NCI-H1436 treated with DMSO at 0.1 percent for 48 hours (cell line): ENCODE data around the gene FXYD7.
"Not testable (repeated sequence)": the region's sequence is repeated elsewhere in the genome, so short reads cannot be mapped to it uniquely, and the experiment has no call there.

Experiments
- DNase-seq: peaks from one replicate; lab custom pipeline; 2025; lab: John Stamatoyannopoulos, UW

The FXYD7 gene

DNA sequence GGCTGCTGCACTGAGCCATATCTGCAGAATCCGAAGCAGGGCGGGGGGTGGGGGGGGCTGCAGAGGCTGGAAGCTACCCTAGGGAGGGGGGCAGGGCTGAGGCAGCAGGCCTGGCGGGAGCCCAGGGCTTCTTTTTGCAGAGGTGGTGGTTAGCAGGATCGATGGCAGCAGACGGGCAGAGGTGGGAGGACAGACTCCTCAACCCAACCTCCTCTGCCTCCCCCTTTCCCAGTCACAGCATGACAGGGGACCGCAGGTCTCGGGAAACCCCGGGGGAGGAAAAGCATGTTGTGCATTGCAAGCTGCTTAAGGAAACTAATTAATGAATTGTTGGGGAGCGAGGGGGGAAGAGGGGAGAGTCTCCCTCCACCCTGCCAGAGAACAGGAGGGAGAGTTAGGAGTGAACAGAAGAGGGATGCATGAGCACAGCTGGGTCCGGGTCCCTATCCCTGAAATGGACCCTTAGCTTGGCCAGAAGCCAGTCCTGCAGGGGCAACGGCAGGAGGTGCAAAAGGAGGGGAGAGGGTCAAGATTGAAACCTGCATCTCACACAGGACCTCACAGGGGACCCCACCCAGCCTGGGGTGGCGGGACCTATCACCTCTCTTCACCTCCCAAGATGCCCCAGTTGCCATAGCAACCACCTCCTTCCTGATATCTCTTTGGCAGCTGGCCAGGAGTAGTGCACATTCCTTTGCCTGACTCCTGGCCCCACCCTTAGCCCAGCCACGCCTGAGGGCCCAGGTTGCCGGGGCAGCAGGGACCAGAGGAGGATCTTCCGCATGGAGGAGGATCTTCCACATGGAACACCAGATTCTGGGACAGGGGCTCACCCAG, 1.8 kb downstream of the FXYD7 start:
- DNase-seq, result no peak

DNA sequence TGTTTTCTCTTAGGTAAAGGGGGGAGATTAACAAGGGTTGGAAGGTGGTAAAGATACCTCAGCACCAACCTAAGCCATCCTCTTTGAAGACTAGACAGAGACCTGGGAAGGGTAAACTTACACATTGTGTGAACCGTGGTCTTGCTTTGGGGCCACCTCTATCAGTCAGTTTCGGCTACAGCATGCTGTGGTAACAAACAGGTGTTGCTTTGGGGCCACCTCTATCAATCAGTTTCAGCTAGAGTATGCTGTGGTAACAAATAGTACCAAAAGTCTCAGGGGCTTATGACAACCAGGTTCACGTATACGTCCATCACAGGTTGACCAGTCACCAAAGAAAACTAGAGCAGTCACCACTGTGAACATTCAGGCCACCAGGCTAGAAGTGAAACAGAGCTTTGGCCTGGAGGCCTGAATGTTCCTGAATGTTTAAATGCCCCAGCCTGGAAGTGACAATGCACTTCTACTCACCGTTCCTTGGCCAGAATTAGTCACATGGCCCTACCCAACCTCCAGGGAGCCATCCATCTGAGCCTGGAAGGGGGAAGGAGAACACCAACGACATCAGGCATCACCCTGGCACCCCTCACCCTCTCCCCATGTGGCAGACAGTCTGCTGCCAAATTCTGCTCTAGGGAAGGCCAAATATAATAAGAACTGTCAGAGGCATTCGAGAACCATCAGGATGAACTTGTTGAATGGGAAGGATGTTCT, 3.8 kb downstream of the FXYD7 start:
- DNase-seq, result no peak

DNA sequence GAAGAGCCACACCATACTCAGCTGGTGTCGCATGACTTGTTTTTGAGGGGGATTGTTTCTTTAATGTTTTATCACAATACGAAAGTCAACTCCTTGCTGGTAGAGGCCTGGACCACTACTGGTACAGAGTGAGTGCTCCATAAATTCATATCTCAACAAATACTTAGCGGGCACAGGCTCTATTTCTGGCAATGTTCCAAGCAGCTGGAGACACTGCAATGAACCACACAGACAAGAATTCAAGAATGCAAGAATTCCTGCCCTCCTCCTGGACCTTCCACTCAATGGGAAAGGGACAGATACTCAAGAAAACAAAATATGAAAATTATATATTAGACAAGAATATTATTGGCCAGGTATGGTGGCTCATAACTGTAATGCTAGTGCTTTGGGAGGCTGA, 6.4 kb downstream of the FXYD7 start:
- DNase-seq, result no peak

DNA sequence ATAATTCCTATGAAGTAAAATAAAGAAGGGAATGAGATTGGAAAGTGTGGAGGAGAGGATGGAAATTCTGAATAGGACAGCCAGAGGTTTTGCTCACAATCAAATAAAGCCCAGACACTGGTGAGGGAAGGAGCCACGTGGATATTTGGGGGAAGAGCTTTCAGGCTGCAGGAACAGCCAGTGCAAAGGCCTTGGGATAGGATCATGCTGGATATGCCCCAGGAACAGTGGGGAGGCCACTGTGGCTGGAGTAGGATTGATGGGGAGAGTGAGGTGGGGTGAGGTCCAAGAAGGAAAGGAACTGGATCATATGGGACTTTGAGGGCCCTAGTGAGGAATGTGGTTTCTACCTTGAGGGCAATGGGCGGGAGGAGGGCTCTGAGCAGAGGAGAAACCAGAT, 7.4 kb downstream of the FXYD7 start:
- no peak for DNase-seq

DNA sequence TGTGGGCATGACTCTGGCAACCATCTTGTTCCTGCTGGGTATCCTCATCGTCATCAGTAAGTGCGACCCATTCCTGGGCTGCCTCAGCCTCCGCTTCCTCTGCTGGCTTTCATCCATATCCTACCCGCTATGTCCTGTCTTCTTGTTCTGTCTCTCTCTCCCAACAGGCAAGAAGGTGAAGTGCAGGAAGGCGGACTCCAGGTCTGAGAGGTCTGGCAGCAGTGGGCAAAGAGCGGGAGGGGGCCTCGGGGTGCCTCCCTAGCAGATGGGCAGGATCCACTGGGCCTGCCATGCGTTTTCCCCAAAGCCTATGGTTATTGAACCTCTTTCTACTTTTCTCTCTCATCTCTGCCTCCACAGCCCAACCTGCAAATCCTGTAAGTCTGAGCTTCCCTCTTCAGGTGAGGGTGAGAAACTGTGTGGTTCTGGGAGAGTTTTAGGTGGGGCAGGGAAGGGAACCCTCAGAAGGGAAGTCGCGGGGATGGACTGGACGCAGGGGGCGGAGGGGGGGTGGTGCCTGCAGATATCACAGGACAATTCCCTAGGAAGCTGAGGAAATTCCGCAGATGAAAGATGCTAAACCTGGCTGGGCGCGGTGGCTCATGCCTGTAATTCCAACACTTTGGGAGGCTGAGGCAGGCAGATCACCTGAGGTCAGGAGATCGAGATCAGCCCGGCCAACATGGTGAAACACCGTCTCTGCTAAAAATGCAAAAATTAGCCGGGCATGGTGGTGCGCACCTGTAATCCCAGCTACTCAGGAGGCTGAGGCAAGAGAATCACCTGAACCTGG, 8.4 kb downstream of the FXYD7 start:
- DNase-seq, result no peak

DNA sequence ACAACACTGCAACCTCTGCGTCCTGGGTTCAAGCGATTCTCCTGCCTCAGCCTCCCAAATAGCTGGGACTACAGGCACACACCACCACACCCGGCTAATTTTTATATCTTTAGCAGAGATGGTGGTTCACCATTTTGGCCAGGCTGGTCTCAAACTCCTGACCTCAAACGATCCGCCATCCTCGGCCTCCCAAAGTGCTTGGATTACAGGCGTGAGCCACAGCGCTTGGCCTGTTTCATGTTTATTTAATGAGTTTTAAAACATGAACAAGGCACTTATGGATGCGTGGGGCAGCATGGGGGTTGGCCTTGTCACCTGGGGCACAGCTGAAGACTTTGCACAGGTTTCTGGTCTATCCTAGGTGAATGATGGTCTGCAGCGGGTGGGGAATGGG, 10.1 kb downstream of the FXYD7 start:
- DNase-seq, result not testable (repeated sequence)

DNA sequence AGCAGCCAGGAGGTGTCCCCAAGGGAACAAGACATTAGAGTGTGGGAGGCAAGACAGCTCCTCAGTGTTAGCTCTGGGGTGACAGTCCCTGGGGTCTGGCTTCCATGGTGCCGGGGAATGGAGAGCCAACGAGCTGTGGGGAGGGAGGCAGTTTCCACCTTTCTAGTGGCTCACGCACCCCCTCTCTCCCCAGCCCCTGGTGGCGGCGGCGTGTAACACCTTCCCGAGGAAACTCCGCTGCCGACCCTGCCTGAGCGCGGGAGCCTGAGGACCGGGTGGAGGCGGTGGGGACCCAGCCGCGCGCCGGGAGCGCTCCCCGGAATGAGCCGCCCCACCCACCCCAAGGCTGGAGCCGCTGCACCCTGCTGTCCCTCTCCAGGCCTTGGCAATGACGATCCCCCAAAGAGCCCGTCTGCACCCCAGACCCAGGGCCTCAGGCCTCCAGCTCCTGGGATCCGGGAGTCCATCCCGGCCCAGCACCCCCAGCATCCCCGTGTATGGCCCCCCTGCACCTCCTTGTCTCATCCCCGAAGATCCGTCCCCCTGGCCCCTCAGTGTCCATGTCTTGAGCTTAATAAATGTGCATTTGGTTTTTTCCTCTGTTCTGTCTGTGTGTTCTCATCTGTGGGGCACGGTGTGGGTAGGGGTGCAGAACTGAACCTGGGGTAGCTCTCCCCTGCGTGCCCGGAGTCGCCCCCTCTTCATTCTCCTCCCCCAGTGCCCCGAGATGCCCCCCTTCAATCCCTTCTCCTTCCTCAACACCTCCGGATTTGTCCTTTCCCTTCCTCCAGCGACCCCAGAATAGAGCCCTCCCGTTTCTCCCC, 10.9 kb downstream of the FXYD7 start:
- DNase-seq, result no peak

DNA sequence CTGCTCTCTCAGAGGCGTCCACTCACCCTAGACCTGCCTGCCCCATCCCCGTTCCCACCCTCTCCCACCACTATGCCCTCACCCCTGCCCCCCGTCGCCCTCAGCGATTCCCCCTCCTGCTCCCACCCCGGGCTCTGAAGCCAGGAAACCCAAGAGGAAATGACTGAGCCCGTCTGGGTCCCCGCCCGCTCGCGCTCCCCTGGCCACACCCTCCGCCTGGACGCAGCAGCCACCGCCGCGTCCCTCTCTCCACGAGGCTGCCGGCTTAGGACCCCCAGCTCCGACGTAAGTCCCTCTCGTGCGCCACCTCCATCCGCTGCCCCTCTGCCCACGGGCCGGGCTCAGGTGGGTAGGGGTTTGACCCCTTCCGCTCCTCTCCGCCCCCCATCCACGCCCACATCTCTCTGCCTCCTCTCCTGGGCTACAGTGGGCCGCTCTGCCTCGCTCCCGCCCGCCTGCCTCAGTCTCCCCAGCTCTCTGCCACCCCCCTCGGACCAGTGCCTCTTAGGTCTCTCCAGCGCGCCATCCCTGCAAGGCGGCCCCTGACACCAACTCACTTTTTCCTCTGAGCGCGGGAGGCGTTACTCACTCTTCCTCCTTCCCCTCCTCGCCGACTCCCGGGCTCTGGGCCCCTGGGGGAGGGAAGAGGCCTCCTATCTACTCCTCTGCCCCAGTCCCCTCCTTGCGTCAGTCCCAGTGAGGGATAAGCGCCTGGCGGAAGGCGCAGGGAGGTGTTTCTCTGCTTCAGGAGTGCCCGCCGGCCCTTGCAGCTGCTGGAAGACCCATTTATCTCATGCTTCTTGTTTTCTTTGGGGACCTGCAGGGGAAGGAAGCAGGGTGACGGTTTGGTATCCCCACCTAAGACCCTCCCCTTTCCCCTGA, 11.7 kb downstream of the FXYD7 start, which contains the start of gene FXYD5:
FXYD5 (plus strand) TSS at position 211 of the 882 bp plus-strand sequence. CDS start 816 bp downstream, outside the sequence.
- DNase-seq, result no peak

DNA sequence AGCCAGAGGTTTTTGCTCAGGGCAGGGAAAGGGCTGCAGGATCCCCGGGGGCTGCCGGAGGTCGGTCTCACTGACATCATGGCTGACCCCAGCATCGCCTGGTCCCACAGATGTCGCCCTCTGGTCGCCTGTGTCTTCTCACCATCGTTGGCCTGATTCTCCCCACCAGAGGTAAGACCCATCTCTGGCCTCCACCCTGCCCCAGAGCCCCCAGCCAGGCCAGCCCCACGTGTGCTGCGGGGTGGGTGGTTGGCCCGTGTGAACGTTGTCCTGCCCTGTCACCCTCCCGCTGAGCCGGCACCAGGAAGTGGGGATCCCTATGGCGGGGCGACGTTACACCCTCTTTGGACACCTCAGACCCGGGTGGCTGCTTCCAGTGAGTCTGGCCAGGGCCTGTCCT, 12.4 kb downstream of the FXYD7 start:
- DNase-seq, result no peak

DNA sequence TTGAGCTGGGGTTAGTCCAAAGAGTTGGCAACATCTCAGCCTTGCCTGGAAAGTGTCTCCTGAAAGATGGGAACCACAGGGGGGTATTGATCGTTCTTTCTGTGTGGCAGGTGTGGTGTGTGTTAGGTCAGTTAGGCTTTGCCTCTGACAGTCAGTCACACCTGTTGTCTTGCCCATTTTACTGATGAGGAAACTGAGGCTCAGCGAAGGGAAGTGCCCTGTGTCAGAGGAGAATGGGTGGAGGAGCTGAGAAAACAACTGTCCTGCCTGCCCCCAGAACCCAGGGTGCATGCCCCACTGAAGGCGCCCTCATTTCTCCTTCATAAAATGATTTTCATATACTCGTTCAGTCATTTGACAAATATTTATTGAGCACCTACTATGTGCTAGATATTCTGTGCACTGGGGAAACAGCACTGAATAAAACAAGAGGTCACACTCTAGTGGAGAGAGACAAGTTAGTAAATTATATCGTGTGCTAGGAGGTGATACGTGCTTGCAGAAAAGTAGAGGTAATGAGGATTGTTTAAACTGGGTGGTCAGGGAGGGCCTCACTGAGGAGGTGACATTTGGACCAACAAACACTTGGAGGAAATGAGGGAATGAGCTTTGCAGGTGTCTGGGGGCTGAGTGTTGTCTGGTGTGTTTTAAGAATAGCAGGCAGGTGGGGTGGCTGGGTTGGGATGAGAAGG, 13.1 kb downstream of the FXYD7 start:
- DNase-seq, result no peak

DNA sequence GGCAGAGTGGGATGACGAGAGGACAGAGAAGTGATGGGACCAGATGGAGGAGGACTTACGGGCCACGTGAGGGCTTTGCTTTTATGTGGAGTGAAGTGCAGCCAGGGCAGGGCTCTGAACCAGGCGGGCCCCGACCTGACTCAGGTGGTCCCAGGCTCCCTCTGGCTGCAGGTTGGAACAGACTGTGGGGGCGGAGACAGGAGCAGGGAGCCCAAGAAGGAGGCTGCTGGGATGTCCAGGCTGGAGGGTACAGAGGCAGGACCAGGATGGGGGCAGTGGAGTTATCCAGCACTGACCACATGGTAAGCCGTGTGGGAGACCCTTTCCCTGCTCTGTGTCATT, 13.6 kb downstream of the FXYD7 start:
- no peak for DNase-seq

DNA sequence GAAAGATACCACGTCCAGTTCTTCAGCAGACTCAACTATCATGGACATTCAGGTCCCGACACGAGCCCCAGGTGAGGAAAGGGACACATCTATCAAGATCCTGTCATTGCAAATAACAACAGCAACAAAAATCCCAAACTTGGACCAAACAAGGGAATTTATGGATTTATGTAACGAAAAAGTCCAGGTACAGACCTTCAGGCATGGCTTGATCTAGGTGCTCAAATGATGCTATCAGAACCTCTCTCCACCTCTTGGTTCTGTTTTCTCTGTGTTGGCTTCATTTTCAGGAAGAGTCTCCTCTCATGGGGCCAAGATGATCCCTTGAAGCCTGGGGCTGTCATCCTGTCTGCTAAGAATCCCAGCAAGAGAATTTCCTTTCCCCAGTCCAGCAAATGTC, 14.4 kb downstream of the FXYD7 start:
- no peak for DNase-seq

DNA sequence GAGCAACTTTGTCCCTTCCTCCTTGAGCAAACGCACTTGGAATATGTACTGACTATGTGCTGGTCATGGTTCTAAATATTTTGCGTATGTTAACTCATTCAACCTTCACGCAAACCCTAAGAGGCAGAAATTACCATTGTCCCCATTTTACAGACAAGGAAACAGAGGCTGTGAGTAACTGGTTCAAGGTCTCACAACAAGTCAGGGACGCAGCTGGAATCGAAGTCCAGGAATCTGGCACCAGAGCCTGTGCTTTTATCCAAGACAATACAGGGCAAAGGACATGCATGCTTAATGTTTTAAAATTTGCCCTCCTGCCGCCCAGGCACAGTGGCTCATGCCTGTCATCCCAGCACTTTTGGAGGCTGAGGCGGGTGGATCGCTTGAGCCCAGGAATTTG, 16.6 kb downstream of the FXYD7 start:
- DNase-seq, result no peak

DNA sequence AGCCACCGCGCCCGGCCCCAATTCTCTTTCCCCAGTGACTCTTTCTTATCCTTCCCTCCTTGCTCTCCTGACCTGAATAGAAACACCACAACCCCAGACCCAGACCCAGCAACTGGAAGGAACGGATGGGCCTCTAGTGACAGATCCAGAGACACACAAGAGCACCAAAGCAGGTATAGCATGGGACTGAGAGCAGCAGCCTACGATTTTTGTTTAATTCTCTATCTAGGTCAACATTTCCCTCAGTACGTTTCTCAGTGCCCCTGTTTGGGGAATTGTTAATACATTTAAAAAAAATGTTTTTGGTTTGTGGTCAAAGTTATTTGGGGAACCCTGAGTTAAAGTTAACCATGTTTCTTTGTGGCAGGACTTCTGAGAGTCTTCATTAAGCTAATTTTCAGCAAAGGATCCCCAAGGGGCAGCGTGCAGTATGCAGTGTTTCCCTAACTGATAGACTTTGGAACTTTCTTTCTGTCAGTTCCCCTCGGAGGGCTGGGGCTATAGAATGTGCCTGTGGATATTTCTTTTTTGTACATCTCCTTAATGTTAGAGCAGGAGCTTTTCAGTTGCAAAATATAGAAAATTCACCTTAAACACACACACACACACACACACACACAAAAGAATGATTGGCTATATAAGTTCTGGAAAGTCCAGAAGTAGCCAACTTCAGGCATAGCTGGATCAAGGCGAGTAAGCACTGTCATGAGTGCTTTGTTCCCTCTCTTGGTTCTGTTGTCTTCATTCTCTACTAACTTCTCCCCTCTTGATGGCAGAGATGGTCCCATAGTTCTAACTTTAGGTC, 17.8 kb downstream of the FXYD7 start:
- no peak for DNase-seq

DNA sequence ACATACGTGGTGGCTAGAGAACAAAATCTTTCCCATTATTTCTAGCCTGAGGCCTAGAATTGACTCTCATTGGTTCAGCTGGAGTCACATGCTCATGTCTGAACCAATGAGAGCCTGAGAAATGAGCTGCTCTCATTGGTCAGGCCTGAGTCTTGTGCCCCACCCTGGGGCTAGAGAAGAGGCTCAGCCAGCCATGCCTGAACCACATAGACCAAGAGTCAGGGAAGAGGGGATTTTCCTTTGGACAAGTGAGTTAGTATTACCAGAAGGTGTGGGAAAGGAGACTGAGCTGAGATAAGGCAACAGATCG, 18.3 kb downstream of the FXYD7 start:
- no peak for DNase-seq

DNA sequence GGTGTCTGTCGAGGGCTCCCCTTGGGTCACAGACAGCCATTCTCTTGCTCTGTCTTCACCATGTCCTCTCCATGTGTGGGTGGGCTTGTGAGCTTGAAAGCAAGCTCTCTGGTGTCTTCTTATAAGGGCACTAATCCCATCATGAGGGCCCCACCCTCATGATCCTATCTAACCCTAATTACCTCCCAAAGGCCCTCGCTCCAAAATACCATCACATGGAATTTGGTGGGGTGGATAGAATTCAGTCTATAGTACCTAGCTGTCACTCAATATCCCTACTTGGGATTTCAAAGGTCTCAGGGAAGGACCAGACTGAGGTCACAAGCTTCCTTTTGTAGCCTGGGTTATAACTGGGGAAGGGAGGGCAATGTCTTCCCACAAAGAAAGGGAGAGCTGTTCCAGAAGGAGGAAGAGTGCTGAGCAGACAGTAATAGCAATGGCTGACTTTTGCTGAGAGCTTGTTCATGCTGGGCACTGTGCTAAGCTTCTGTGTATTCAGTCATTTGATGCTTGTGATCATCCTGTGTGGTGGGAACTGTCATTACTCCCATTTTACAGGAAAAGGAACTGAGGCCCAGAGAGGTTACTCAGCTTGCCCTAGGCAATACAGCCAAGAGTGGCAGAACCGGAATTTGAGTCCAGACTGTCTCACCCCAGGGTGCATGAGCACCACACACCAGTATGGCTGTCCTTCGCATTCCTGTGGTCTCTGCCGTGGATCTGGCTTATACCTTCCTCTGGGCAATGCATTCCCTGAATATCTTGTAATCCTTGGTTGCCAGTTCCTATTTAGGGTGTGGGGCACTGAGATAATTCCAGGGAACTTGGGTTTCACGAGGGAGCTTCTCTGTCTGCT, 19.6 kb downstream of the FXYD7 start:
- no peak for DNase-seq

DNA sequence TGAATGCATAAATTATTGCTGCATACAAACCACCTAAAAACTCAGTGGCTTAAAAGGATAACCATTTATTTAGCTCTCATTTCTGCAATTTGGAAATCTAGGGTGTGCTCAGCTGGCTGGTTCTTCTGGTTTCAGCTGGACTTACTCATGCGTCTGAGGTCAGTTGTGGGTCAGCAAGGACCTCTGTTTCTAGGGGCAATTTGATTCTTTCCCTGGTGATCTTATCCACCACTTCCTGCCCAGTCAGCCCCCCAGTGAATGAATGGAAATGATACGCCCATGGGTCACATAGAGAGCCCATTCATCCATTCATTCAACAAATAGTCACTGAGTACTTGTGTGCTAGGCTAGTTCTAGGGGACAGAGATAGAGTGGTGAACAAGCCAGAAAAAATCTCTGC, 21.4 kb downstream of the FXYD7 start:
- DNase-seq, result no peak

DNA sequence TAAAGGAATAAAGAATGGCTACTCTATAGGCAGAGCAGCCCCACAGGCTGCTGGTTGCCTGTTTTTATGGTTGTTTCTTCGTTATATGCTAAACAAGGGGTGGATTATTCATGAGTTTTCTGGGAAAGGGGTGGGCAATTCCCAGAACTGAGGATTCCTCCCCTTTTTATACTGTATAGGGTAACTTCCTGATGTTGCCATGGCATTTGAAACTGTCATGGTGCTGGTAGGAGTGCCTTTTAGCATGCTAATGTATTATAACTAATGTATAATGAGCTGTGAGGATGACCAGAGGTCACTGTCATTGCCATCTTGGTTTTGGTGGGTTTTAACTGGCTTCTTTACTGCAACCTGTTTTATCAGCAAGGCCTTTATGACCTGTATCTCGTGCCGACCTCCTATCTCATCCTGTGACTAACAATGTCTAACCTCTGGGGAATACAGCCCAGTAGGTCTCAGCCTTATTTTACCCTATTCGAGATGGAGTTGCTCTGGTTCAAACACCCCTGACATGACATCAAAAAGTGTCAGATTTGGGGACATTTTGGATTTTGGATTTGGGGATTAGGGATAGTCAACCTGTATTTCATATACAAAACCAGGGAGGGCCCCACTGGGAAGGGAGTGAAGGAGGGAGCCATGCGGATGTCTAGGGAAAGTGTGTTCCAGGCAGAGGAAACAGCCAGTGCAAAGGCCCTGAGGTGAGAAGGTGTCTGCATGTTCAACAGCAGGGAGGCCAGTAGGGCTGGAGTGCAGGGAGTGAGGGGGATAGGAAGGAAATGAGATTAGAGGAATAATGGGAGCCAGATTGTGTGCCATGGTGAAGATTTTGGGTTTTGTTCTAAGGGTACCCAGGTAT, 22.4 kb downstream of the FXYD7 start:
- DNase-seq, result no peak
